HG03095 (cell line): ENCODE measurements around the gene PPP2R2C.

Source experiments
- ATAC-seq: cut with Tn5 transposase; IDR thresholded peaks from one replicate; pipeline ENCODE4 v1.9.1; 2021; ENCODE audit warnings: moderate library complexity; ENCODE audit not compliant: unreplicated experiment

Gene PPP2R2C

DNA sequence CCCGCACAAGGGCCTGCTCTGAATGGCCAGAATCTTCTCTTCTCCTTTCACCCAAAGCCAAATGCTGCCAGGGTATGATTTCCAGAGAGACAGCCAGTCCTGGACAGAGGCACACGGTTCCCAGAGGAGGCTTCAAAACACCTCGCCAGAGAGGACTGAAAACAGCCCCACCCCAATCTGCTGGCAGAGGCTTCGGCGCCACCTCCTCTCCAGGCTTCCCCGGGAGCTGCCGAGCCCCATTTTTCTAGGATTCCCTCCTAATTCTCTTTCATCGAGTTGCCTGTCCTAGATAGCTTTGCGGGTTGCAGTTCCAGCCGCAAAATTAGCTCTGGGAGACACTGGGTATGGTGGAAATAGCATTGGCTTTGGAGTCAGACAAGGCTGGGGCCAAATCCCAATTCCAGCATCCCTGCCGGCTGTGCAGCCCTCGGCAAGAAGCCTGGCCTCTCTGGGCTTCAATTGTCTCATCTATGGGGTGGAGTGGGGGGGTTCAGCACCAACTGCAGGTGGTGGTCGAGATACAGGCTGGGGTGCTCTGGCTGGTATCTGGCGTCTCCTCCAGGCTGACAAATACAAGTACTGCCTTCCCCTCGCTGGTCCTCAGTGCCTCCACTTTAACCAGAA lies 22.6 kb downstream of the PPP2R2C start:
- no peak for ATAC-seq

DNA sequence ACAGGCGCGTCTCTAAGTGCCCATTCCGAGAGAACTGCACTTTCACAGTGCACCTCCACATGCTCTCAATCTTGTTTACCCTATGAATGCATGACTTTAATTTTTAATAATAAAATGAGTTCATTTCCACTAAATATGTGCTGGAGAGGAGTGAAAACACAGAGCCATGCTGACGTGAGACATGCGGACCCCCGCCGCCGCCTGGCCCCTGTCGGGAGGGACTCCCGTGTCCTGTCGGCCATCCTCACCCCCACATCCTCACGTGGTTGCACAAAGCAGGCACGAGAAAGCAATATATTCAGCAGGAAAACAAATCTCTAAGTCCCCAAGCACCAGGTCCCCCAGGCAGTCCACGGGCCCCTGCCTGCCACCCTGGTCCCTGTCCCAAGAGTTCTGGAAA lies 23.1 kb downstream of the PPP2R2C start:
- no peak for ATAC-seq

DNA sequence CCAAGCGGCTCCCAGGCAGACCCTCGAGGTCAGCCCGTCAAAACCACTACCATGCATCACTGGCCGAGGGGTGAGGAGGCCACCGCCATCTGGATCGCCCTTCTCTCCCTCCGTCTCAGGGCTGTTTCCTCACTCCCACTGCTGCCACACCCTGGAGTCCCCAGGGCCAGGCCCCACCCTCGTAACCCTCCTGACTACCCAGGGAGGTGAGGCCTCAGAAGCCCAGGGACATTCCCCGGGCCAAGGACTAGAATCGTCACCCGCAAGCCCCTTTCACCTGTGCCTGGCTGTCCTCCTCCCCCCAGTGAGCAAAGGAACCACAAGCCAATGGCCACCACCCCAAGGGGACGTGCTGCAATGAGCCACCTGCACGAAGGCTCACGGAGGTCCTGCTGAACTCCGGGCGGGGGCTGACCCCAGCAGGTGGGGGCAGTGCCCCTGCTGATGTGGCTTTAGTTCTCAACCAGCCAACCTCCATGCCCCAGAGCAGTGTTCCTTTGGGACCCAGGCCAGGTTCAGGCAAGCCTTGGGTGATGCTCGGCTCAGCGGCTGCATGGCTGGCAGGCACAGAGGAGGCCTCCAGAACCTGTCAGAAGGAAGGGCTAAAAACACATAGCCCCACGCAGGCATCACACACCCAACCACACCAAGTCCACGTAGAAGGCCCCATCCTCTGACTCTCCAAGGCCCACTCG lies 23.8 kb downstream of the PPP2R2C start:
- ATAC-seq: no peak

DNA sequence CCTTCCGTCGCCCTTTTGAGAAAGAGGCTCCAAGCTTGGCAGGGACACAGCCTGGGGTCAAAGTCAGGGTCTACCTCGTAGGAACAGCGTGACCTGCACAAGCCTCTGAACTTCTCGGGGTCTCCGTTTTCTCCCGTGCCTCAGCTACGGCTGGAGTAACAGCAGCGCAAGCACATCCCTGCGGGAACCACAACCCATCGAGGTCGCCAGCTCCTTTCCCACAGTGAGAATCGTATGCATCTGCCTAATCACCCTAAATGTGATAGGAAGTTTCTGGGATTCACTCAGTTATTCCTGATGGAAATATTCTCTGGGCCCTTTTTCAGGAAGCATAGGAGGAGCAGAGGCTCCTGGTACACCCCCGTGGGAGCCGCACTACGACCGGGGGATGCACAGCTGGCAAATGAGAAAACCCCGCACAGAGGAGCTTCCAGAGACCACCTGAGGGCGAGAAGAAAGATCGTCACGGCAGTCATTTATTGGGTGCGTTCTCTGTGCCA lies 24.7 kb downstream of the PPP2R2C start:
- ATAC-seq: no peak

DNA sequence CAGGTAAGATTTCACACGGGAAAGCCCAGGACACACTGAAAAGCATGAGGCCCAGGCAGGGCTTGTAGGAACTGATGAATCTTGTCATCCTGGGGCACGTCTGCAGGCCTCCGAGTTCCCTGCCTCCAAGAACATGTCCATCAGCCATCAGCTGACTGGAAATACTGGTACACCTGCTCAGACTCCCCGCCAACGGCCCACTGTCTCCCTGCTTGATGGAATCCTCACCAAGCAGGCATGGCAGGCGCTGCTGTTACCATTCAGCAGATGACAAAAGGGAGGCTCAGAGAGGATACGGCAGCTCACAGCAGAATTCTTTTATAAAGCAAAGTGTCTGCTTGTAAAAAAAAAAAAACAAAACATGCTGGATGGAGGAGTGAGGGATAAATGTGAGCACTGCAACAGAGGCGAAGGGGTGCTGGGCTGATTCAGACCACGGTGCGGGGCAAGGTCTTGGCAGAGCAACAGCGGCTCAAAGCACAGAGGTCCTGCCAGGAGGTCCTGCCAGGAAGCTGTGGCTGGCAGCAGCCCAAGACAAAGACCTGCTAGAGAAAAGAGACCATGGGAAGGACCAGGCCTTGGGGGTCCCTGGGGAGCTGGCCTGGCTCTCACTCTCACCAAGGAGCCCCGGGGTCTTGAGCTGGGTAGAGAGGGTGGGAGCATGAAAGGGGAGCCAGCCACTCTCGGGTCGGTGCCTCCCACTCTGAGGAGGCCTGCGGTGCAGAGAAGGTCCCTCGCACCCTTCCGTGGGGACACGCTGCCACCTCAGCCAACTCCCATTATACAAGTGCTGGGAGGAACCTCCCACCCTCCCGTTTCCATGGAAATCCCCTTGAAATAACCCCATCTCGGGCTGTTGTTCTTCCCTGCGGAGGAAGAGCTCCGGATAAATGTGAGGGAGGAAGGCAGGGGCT lies 25.6 kb downstream of the PPP2R2C start:
- ATAC-seq: no peak

DNA sequence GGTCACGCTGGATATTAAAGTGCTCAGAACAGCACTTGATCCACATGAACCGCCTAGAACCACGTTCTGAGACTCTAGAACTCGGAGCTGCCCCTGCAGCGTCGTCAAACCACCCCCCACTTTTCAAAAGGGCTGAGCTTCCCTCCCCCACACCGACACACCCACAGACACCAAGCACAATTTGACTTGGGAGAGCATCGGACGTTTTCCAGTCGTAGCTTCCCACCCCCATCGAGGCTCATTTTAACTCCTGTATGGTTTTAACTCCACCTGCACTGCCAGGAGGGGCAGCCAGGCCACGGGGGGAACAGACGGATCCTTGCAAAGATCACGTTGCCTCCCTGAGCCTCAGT lies 26.3 kb downstream of the PPP2R2C start:
- ATAC-seq: no peak

DNA sequence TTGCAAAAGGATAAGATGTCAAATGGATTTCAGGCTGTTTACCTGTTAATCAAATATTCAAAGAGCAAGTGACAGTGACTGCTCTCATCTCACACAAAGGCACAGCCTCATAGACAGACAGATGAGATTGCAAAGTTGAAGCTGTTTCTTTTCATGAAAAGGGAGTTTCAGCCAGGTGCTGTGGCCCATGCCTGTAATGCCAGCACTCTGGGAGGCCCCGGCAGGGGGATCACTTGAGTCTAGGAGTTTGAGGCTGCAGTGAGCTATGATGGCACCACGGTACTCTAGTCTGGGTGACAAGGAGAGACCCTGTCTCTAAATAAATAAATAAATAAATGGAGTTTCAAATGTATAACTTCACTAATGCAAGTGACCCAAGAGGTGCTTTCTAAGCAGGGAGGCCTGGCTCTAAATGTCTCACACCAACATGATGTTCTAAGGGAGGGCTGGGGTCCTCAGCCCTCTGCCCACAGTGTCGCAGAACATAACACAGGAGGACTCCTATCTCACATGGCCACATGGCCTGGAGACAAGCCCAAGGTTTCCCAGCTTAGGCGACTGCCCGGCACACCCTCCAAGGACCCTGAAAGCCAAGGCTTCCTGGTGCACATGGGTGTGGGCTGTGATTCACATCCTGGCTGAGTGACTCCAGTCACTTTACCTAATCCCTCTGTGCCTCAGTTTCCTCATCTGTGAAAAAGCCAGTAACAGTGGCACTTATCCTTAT lies 26.8 kb downstream of the PPP2R2C start:
- ATAC-seq: no peak

DNA sequence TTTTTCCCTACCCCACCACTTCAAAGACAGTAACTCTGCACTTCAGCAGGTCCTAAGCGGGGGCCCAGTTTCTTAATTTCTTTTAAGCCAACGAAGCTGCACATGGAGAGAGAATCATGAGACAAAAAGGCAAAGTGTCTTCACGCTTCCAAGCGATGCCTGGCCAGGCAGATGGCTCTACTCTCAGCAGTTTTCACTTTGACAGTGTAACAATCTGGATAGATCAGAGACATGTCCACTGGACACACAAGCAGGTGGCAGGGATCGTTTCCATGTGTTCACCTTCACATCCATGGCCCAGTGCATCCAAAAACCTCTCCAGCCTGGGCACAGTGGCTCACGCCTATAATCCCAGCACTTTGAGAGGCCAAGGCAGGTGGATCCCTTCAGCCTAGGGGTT lies 27.8 kb downstream of the PPP2R2C start:
- no peak for ATAC-seq

DNA sequence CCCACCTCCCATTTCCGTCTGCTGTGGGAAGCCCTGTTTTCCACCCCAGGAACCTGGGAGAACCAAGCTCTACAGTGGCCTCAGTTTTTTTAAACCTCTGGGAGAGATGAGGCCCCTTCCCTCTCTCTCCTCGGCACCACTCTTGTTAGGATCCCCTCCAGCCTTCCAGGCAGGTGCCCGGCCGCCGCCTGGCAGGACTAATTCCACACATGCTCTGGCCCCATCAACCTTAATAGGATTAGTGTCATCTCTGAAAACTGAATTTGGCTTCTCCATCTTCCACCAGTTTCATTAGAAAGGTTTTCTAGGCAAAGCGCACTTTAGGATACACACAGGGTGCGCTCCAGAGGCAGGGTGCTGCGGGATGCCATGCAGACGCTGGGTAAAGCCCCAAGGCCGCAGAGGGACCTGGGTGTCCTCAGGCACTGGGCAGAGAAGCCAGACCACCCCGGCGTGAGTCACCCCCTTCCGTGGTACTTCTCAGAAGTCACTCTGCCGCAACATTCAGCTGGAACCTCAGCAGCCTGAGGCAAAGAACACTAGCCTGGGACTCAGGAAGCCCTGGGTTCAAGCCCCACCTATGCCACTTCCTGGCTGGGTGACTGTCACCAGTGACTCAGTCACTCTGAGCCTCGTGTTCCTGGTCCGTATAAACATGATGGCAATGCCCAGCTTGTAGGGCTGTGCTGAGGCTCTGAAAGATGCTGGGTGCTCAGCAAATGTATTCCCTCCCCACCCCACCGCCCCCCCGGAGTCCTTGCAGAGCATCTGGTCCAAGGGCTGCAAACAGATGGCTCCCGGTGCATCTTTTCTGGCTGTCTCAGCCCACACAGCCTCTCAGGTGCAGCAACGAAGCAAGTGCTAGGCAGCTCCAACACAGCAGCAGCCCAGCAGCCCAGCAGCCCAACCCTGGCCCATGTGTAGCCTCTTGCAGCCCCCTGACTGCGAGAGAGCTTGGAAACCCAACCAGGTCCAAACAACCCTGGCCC lies 29.1 kb downstream of the PPP2R2C start:
- no peak for ATAC-seq

DNA sequence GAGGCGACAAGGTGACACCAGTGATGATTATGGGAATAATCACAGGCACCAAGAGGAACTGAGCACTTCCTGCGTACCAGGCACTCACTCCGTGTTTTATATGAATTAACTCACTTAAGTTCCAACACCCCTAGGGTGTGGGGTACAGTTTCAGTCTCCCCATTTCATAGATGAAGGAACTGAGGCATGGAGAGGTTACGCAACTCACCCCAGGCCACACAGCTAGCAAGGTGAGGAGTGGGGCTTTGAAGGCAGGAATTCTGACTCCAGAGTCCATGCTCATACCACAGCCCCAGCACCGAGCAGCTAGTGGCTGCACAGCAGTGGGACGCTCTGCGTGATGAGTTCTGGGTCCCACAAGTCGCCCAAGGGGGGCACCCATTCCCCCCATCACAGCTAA lies 29.9 kb downstream of the PPP2R2C start:
- ATAC-seq: no peak

DNA sequence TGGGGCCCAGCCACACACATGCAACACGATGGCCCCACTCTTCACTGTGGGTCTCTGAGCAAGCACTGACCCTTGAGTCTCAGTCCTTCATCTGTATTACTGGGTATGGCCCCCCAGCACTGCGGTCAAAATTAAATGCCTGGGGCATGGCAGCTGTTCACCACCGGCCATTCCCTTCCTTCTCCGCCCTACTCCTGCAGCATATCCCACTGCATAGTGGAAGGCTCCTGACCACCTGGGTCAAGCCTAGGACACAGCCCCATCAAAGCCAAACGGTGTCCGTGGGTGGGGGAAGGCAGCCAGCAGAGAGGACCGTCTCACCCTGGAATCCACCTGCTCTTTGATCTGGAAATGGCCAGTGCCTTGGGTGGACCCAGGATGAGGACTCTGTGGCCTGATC lies 30.7 kb downstream of the PPP2R2C start:
- no peak for ATAC-seq

DNA sequence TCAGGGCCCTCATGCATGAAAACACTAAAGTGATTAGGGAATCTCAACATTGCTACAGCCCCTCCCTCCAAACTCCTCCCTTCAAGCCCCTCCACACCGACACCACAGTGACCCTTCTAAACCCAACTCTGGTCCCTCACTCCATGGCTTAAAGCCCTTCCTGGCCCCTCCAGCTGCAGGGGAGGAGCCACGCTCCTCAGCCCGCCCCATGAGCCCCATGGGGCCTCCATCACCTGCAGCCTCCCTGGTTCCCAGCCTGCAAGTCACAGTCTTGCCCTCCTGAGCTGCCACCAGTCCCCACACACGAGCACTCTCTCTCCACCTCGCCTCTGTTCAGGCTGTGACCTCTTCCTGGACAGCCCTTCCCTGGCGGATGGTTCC lies 31.2 kb downstream of the PPP2R2C start:
- ATAC-seq: no peak

DNA sequence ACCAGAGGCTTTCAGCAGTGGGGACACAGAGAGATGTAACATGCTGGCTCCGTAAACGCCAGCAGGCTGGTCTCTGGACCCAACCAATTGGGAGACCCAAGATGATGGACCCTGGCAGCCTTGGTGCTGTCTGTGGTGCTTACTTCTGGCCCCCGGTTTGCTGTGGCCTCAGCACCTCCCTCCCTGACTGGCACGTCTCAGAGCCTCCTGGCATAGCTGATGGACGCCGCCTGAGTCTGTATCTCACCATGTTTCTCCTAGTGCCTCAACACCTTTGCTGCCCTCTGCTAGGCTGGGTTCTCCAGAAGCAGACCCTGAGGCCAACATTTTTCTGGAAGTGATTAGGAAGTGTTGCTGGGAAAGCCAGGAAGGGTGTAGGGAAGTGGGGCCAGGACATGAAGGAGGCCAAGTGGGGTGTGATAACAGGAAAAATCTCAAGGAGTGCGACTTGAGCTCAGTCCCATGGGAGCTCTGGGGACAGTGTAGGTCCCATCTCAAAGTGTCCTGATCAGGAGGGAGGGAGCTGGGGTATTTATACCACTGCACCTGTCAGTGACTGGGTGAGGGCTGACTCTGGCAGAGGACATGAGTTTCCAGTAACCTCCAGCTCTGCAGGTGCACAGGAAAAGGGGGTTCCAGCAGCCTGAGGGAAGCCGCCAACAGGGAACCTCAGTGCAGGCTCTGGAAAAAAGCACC lies 31.8 kb downstream of the PPP2R2C start:
- ATAC-seq: no peak

DNA sequence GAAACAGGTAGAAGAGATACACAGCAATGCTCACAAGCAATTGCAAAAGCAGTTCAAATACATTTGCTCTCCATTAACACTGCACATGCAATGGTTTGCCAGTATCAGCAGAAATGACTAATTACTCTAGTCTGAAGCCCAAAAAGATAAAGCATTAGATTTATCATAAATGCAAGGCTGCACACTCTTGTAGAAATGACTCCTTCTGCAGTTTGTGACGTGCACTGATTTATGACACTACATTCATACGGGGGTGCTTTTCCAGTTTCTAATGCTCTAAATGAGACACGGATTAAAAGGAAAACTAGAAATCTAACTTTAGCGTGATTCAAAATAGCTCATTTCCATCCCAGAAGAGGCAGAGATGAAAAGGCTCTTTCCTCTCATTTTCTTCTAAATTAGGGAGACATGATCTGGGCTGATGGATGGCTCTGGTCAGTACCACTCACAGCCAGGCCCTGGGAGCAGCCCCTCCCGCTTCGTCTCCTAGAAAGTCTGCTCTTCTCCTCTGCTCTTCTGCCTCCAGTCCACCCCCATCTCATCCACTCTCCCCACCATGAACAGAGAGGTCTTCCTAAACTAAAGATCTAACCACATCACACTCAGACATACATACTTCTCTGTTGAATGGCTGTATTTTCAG lies 33.2 kb downstream of the PPP2R2C start:
- ATAC-seq: no peak

DNA sequence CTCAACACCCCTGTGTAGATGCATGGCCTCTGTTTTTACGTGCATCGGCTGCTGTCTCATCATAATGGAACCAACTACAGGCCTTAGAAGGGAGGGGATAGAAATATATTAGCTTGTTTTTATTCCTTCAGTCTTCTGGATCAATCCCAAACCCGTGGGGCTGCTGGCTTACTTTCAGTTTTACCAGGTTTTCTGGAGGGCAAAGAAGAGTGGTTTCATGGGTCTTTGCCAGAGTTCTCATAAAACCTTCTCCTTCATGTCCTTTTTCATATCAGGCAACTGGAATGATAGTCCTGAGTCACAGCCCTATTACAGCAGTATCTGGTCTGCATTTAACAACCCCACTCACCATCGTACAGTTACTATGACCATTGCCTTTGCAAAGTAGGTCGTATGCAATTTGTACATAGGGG lies 34.6 kb downstream of the PPP2R2C start:
- no peak for ATAC-seq

DNA sequence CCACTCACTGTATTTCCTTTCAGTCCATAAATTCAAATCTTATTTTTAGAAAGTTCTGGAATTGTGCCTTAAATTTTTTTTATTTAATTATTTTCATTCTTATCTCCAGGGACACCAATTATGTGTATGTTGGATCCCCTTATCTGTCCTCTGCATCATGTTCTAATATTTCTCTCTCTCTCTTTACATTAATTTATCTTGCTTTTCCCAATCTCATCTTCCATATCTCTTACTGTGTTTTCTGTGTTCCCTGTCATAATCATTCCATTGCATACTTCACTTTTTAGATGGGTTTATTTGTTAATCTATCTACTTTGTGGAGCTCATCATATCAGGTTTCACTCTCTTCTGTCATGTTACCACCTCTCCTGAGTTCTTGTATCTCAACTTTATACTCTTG lies 37.4 kb downstream of the PPP2R2C start:
- no peak for ATAC-seq

DNA sequence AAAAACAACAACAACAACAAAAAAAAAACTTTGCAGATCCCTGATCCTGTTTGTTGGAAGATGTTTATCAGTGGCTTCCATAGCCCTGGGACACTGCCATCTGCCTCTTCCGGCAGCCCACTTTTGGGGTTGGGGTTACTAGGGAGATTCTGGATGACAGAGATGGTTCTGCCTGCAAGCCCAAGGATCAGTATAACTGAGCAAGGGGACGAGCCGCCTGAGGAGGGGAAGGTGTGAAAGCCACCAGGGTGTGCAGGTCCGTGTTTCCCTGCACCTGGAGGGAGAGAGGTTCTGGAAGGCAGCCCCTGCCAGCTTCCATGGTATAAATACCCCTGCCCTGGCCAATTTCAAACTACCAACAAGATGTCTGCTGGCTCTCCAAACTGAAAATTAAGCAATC lies 41.5 kb downstream of the PPP2R2C start:
- ATAC-seq: no peak

DNA sequence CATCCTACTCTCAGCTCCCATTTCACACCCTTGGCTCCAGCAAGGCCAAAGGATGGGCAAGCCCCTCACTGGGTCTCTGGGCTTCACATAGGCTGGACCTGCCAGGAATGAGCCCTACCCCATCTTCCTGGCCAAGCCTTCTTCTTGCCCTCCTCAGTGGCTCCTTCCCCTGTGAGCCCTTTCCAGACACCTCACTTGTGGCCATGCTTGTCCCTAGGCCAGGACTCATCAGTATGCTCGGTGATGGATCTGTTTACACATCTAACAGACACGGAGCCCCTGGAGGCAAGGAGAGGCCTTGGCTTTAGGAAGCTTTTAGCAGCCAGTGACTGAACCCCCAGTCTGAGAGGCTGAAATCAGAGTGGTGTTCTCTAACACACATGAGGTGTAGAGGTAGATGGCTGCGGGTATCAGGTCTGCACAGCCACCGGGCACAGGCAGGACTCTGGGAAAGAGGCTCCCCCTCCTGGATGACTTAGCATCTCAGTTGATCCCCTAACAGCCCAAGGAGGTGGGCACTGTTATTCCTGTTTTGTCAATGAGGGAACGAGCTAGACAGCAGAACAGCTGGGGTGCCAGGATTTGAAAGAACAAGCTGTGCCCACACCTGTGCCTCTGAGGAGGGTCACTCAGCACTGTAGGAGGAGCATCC lies 44.8 kb downstream of the PPP2R2C start:
- no peak for ATAC-seq
